Keratinocyte (primary cell): ENCODE data around the gene MET. TPM values are rescaled to one million over a fixed set of nuclear protein-coding genes. Genes with fewer than 3 reads are reported as not detected.
A peak's percentile ranks its signal among the peaks of the same experiment; 100 is the strongest.

Experiments
- DNase-seq: peaks from one replicate; pipeline ENCODE4 v3.0.0-alpha.2; 2011; ENCODE audit warnings: low read depth, missing footprints, low spot score
- FAIRE-seq: peaks from 2 replicates; lab custom pipeline; 2011; peaks lifted over from hg19 to GRCh38; lab: Jason Lieb, UNC
- H2AFZ ChIP-seq: 2 replicates; pipeline ENCODE4 v1.6.0; 2012; ENCODE audit warnings: low read length, control low read depth, inconsistent platforms; ENCODE audit not compliant: control insufficient read depth
- H3K27ac ChIP-seq: 2 replicates; pipeline ENCODE4 v1.5.1; 2011; ENCODE audit warnings: low read length; ENCODE audit not compliant: control insufficient read depth, insufficient read depth
- H3K27me3 ChIP-seq: 3 replicates; pipeline ENCODE4 v1.6.0; 2011; ENCODE audit warnings: low read length; ENCODE audit not compliant: control insufficient read depth, insufficient read depth; ENCODE audit errors: extremely low read depth
- H3K36me3 ChIP-seq, 2 experiments: 2 replicates in 1 of 2; 3 replicates in 1 of 2; pipeline ENCODE4 v1.5.1; 2011; ENCODE audit warnings: low read length in 2 of 2, mild to moderate bottlenecking in 1 of 2; ENCODE audit not compliant: control insufficient read depth in 2 of 2, insufficient read depth in 2 of 2; ENCODE audit errors: extremely low read depth in 1 of 2
- H3K4me1 ChIP-seq: 3 replicates; pipeline ENCODE4 v1.5.1; 2011; ENCODE audit warnings: low read length; ENCODE audit not compliant: control insufficient read depth, insufficient read depth; ENCODE audit errors: extremely low read depth
- H3K4me2 ChIP-seq: 3 replicates; pipeline ENCODE4 v1.6.0; 2011; ENCODE audit warnings: low read depth, low read length; ENCODE audit not compliant: control insufficient read depth, insufficient read depth; ENCODE audit errors: extremely low read depth
- H3K4me3 ChIP-seq, 3 experiments: fragments of 200-600 bp in 1 of 3; sonication (generic) in 1 of 3; 2 replicates in 2 of 3; 3 replicates in 1 of 3; pipeline ENCODE4 v1.5.1; 2011 to 2016; ENCODE audit warnings: low read length in 3 of 3, mild to moderate bottlenecking in 3 of 3, control low read depth in 2 of 3, inconsistent platforms in 1 of 3, low read depth in 1 of 3, mixed read lengths in 1 of 3, mixed run types in 1 of 3, moderate library complexity in 1 of 3; ENCODE audit not compliant: control insufficient read depth in 2 of 3, insufficient read depth in 2 of 3; ENCODE audit errors: extremely low read depth in 1 of 3
- H3K79me2 ChIP-seq: 2 replicates; pipeline ENCODE4 v1.6.0; 2012; ENCODE audit warnings: low read length; ENCODE audit not compliant: control insufficient read depth, insufficient read depth
- H3K9ac ChIP-seq: 3 replicates; pipeline ENCODE4 v1.6.0; 2011; ENCODE audit warnings: low read length; ENCODE audit not compliant: control insufficient read depth, insufficient read depth; ENCODE audit errors: extremely low read depth
- H3K9me1 ChIP-seq: 3 replicates; pipeline ENCODE4 v1.6.0; 2011; ENCODE audit warnings: low read length; ENCODE audit not compliant: control insufficient read depth, insufficient read depth; ENCODE audit errors: extremely low read depth
- H3K9me3 ChIP-seq: 2 replicates; pipeline ENCODE4 v1.5.1; 2012; ENCODE audit warnings: low read depth, low read length; ENCODE audit not compliant: control insufficient read depth
- H4K20me1 ChIP-seq: 3 replicates; pipeline ENCODE4 v1.6.0; 2011; ENCODE audit warnings: low read length; ENCODE audit not compliant: control insufficient read depth, insufficient read depth; ENCODE audit errors: extremely low read depth
- EZH2 ChIP-seq: IDR thresholded peaks from one replicate; pipeline ENCODE4 v1.6.1; 2012; ENCODE audit warnings: inconsistent platforms, mild to moderate bottlenecking, low read length, moderate library complexity
- dilution Hi-C: fragments of 300-500 bp; cut with MboI; formaldehyde crosslinking; loops from one replicate; pipeline ENCODE4 v1.7.0; 2020; ENCODE audit warnings: low sequenced_read_pairs; ENCODE audit not compliant: extremely low pct_ligation_motif_present
- polyA plus RNA-seq, 5 experiments: library from polyadenylated mRNA; depleted of rRNA in 3 of 5; stranded (reverse) in 3 of 5; stranded (forward) in 1 of 5; unstranded in 1 of 5; fragments of >200 nt; gene quantifications; 1 replicate in 1 of 5; 2 replicates in 3 of 5; 3 replicates in 1 of 5; pipeline versions ENCODE4 v1.2.1 to v1.2.3, GENCODE V29; 2011 to 2012; ENCODE audit warnings: missing spikeins in 2 of 5, low read depth in 1 of 5, low replicate concordance in 1 of 5
- TF ChIP-seq, protein P1 (sequence below), 3 experiments: IDR thresholded peaks in 1 of 3; conservative IDR thresholded peaks in 1 of 3; optimal IDR thresholded peaks in 1 of 3; 2 replicates in 2 of 3; 3 replicates in 1 of 3; pipeline versions ENCODE3 to v1.5.1; 2011; ENCODE audit warnings: low read length in 3 of 3, mild to moderate bottlenecking in 3 of 3, moderate library complexity in 2 of 3, control low read depth in 1 of 3, inconsistent platforms in 1 of 3; ENCODE audit not compliant: insufficient read depth in 2 of 3; ENCODE audit errors: extremely low read depth in 1 of 3

Gene MET
- polyA plus RNA-seq, 1 donor (not counting 4 experiments of a cell fraction or from before 2014, with no cell fraction given) = 117 TPM

DNA sequence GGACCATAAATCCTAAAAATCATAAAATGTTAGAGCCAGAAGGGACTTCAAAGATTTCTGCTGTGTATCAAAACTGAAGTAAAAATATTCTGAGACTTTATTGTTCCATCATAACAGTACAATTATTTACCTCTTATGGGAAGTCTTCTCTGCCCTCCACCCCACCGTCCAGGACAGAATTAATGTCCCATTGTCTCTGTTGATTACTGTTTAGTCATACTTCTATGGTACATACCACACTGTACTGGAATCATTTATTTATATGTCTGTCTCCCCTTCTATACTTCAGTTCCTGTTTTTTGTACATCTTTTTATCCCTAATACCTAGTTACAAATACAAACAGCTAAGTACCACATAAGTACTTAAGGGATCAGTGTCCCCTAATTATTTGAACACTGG is 98.9 kb downstream of the MET start:
- Histone ChIP-seq H3K79me2 (no peaks in the 10 kb centered on the region), H3K36me3 (peaks cover 13 to 49% of the 10 kb centered on the region in 2 experiments), H3K4me3 (no peak overlapping the region), H3K9ac (no peak overlapping the region), H3K27ac (no peak overlapping the region), H4K20me1 (no peaks in the 10 kb centered on the region), H3K4me2 (no peak overlapping the region), H2AFZ (no peak overlapping the region), H3K4me1 (peaks cover 30% of the 10 kb centered on the region), H3K9me1 (no peaks in the 10 kb centered on the region), H3K9me3 (no peaks in the 10 kb centered on the region), H3K27me3 (no peaks in the 10 kb centered on the region)
- FAIRE-seq (no peak), DNase-seq (no peak)
- dilution Hi-C loops = no loop called here
- no peak for TF ChIP-seq EZH2
- TF ChIP-seq, protein P1, sequence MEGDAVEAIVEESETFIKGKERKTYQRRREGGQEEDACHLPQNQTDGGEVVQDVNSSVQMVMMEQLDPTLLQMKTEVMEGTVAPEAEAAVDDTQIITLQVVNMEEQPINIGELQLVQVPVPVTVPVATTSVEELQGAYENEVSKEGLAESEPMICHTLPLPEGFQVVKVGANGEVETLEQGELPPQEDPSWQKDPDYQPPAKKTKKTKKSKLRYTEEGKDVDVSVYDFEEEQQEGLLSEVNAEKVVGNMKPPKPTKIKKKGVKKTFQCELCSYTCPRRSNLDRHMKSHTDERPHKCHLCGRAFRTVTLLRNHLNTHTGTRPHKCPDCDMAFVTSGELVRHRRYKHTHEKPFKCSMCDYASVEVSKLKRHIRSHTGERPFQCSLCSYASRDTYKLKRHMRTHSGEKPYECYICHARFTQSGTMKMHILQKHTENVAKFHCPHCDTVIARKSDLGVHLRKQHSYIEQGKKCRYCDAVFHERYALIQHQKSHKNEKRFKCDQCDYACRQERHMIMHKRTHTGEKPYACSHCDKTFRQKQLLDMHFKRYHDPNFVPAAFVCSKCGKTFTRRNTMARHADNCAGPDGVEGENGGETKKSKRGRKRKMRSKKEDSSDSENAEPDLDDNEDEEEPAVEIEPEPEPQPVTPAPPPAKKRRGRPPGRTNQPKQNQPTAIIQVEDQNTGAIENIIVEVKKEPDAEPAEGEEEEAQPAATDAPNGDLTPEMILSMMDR (optimal IDR thresholded peaks at IDR 0.05 in 1 of 3, IDR thresholded peaks at IDR 0.05 in 1 of 3, conservative IDR thresholded peaks at IDR 0.05 in 1 of 3; ENCODE audit: extremely low read depth in 1 of 3, insufficient read depth in 2 of 3, low read length in 3 of 3) = no peak

GRCh38 chr7:116771640-116772039 is 99.6 kb downstream of the MET start:
- no peak for DNase-seq
- no peak overlapping the region for H3K4me3 ChIP-seq
- FAIRE-seq = peak; percentile 13
- no peaks in the 10 kb centered on the region for H3K27me3 ChIP-seq
- no peak for TF ChIP-seq EZH2
- TF ChIP-seq, protein P1 (optimal IDR thresholded peaks at IDR 0.05 in 1 of 3, IDR thresholded peaks at IDR 0.05 in 1 of 3, conservative IDR thresholded peaks at IDR 0.05 in 1 of 3; ENCODE audit: extremely low read depth in 1 of 3, insufficient read depth in 2 of 3, low read length in 3 of 3) = no peak
- no peak overlapping the region for H2AFZ ChIP-seq
- no peaks in the 10 kb centered on the region for H3K9me3 ChIP-seq
- H3K4me1 ChIP-seq = peaks cover 37% of the 10 kb centered on the region
- dilution Hi-C loops = no loop called here
- H3K4me2 ChIP-seq = no peak overlapping the region
- no peaks in the 10 kb centered on the region for H4K20me1 ChIP-seq
- peaks cover 11 to 47% of the 10 kb centered on the region in 2 experiments for H3K36me3 ChIP-seq
- peak overlapping the region; percentile 77 for H3K27ac ChIP-seq
- H3K9me1 ChIP-seq = no peaks in the 10 kb centered on the region
- H3K79me2 ChIP-seq = no peaks in the 10 kb centered on the region
- H3K9ac ChIP-seq = no peak overlapping the region
